ENCODE measurements around the gene LGR6. TPM values are rescaled to one million over a fixed set of nuclear protein-coding genes. Genes with fewer than 3 reads are reported as not detected.

Gene LGR6
- total and polyA plus RNA-seq, 4 donors: 11.6 to 67.8 (median 33.6) TPM

- Histone ChIP-seq H3K4me1 (ENCODE audit: control insufficient read depth in 1 of 2, insufficient read depth in 2 of 2, low read length in 2 of 2) (peaks cover 0 to 4% of the 10 kb centered on the region in 2 donors), H3K9me3 (ENCODE audit: control insufficient read depth, low read length) (no peaks in the 10 kb centered on the region), H3K4me3 (ENCODE audit: low read length in 2 of 2) (no peak overlapping the region), H3K36me3 (ENCODE audit: control insufficient read depth in 1 of 2, insufficient read depth in 2 of 2, low read length in 1 of 2) (peaks cover 0 to 3% of the 10 kb centered on the region in 2 donors), H3K27me3 (ENCODE audit: control insufficient read depth in 1 of 2, insufficient read depth in 2 of 2, low read length in 1 of 2) (no peaks in the 10 kb centered on the region), H3K27ac (ENCODE audit: low read depth in 1 of 2, low read length in 2 of 2) (peak overlapping the region; percentile 34 to 46)
- 3 to 4% methylated on average over 6 of the region's 6 CpGs for WGBS, 2 donors
- DNase-seq (peak; percentile 82 to 88), ATAC-seq (ENCODE audit: low FRiP score) (peak; percentile 80)
- intact Hi-C loops (cut with DNase I): loop anchor here (5.0 to 10.0 kb wide), 3 partner anchors 34 to 53 kb away; no protein-coding TSS in a partner anchor
These were observed 47.9 kb downstream of the LGR6 start for GRCh38 chr1:202241376-202242079.

GRCh38 chr1:202242080-202242419 is 48.5 kb downstream of the LGR6 start:
- DNase-seq (no peak), ATAC-seq (ENCODE audit: low FRiP score) (no peak)
- Histone ChIP-seq H3K9me3 (ENCODE audit: control insufficient read depth, low read length) (no peaks in the 10 kb centered on the region), H3K4me3 (ENCODE audit: low read length in 2 of 2) (no peak overlapping the region), H3K27ac (ENCODE audit: low read depth in 1 of 2, low read length in 2 of 2) (peak overlapping the region; percentile 34 to 46), H3K27me3 (ENCODE audit: control insufficient read depth in 1 of 2, insufficient read depth in 2 of 2, low read length in 1 of 2) (no peaks in the 10 kb centered on the region), H3K36me3 (ENCODE audit: control insufficient read depth in 1 of 2, insufficient read depth in 2 of 2, low read length in 1 of 2) (no peaks in the 10 kb centered on the region), H3K4me1 (ENCODE audit: control insufficient read depth in 1 of 2, insufficient read depth in 2 of 2, low read length in 2 of 2) (peaks cover 0 to 4% of the 10 kb centered on the region in 2 donors)
- intact Hi-C loops (cut with DNase I): loop anchor here (5.0 to 10.0 kb wide), 3 partner anchors 35 to 53 kb away; no protein-coding TSS in a partner anchor
- 40 to 42% methylated on average over 2 of the region's 2 CpGs for WGBS, 2 donors

GRCh38 chr1:202243006-202243405 is 49.4 kb downstream of the LGR6 start:
- 89 to 94% methylated on average over 3 of the region's 3 CpGs for WGBS, 2 donors
- Histone ChIP-seq H3K9me3 (ENCODE audit: control insufficient read depth, low read length) (no peaks in the 10 kb centered on the region), H3K27ac (ENCODE audit: low read depth in 1 of 2, low read length in 2 of 2) (no peak overlapping the region), H3K4me3 (ENCODE audit: low read length in 2 of 2) (no peak overlapping the region), H3K27me3 (ENCODE audit: control insufficient read depth in 1 of 2, insufficient read depth in 2 of 2, low read length in 1 of 2) (no peaks in the 10 kb centered on the region), H3K4me1 (ENCODE audit: control insufficient read depth in 1 of 2, insufficient read depth in 2 of 2, low read length in 2 of 2) (peaks cover 0 to 4% of the 10 kb centered on the region in 2 donors), H3K36me3 (ENCODE audit: control insufficient read depth in 1 of 2, insufficient read depth in 2 of 2, low read length in 1 of 2) (no peaks in the 10 kb centered on the region)
- DNase-seq (no peak), ATAC-seq (ENCODE audit: low FRiP score) (no peak)
- intact Hi-C loops (cut with DNase I): loop anchor here (5.0 to 10.0 kb wide), 3 partner anchors 36 to 52 kb away; no protein-coding TSS in a partner anchor

DNA sequence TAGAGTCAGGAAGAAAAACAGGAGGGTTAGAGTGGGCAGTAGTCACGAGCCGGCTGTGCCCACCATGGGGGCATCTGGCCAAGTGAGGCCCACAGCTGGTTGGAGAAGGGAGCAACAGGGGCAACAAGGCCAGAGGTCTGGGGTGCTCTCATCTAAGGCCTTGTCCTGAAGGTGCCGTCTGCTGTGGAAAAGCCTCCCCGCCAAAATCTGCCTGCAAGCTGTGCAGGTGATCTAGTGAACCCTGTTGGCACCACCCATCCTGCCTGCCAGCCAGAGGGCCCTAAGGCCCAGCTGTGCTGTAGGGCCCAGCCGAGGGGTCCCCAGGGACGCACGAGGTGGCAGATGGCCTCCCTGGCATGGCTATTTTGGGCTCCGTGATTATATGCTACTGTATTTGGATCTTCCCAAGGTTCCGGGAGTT is 51.3 kb downstream of the LGR6 start:
- DNase-seq (no peak), ATAC-seq (ENCODE audit: low FRiP score) (no peak)
- peaks cover 0 to 3% of the 10 kb centered on the region in 2 donors for H3K36me3 ChIP-seq (ENCODE audit: control insufficient read depth in 1 of 2, insufficient read depth in 2 of 2, low read length in 1 of 2)
- H3K27me3 ChIP-seq (ENCODE audit: control insufficient read depth in 1 of 2, insufficient read depth in 2 of 2, low read length in 1 of 2): no peaks in the 10 kb centered on the region
- H3K4me3 ChIP-seq (ENCODE audit: low read length in 2 of 2): no peak overlapping the region
- H3K9me3 ChIP-seq (ENCODE audit: control insufficient read depth, low read length): no peaks in the 10 kb centered on the region
- intact Hi-C loops (cut with DNase I): loop anchor here (5.0 to 10.0 kb wide), 3 partner anchors 38 to 50 kb away; no protein-coding TSS in a partner anchor
- H3K4me1 ChIP-seq (ENCODE audit: control insufficient read depth in 1 of 2, insufficient read depth in 2 of 2, low read length in 2 of 2): peaks cover 4 to 5% of the 10 kb centered on the region in 2 donors
- 33 to 37% methylated on average over 9 of the region's 9 CpGs for WGBS, 2 donors
- H3K27ac ChIP-seq (ENCODE audit: low read depth in 1 of 2, low read length in 2 of 2): peak overlapping the region in 1 of 2 donors; percentile 29

GRCh38 chr1:202245391-202245790 is 51.8 kb downstream of the LGR6 start:
- WGBS, 2 donors: 83 to 88% methylated on average over 8 of the region's 8 CpGs
- no peak overlapping the region for H3K4me3 ChIP-seq (ENCODE audit: low read length in 2 of 2)
- intact Hi-C loops (cut with DNase I): loop anchor here in 1 of 2 donors (10.0 kb wide), 1 partner anchor 49 kb away; no protein-coding TSS in a partner anchor
- no peaks in the 10 kb centered on the region for H3K9me3 ChIP-seq (ENCODE audit: control insufficient read depth, low read length)
- H3K27ac ChIP-seq (ENCODE audit: low read depth in 1 of 2, low read length in 2 of 2): peak overlapping the region in 1 of 2 donors; percentile 45
- no peak for ATAC-seq (ENCODE audit: low FRiP score)
- no peak for DNase-seq
- H3K36me3 ChIP-seq (ENCODE audit: control insufficient read depth in 1 of 2, insufficient read depth in 2 of 2, low read length in 1 of 2): peaks cover 0 to 3% of the 10 kb centered on the region in 2 donors
- peaks cover 4 to 7% of the 10 kb centered on the region in 2 donors for H3K4me1 ChIP-seq (ENCODE audit: control insufficient read depth in 1 of 2, insufficient read depth in 2 of 2, low read length in 2 of 2)
- no peaks in the 10 kb centered on the region for H3K27me3 ChIP-seq (ENCODE audit: control insufficient read depth in 1 of 2, insufficient read depth in 2 of 2, low read length in 1 of 2)

- H3K27me3 ChIP-seq (ENCODE audit: control insufficient read depth in 1 of 2, insufficient read depth in 2 of 2, low read length in 1 of 2): no peaks in the 10 kb centered on the region
- H3K36me3 ChIP-seq (ENCODE audit: control insufficient read depth in 1 of 2, insufficient read depth in 2 of 2, low read length in 1 of 2): peaks cover 0 to 3% of the 10 kb centered on the region in 2 donors
- no peak for DNase-seq
- no peak overlapping the region for H3K27ac ChIP-seq (ENCODE audit: low read depth in 1 of 2, low read length in 2 of 2)
- H3K4me3 ChIP-seq (ENCODE audit: low read length in 2 of 2): no peak overlapping the region
- intact Hi-C loops (cut with DNase I): loop anchor here in 1 of 2 donors (10.0 kb wide), 1 partner anchor 48 kb away; no protein-coding TSS in a partner anchor
- H3K4me1 ChIP-seq (ENCODE audit: control insufficient read depth in 1 of 2, insufficient read depth in 2 of 2, low read length in 2 of 2): peaks cover 4 to 7% of the 10 kb centered on the region in 2 donors
- no peak for ATAC-seq (ENCODE audit: low FRiP score)
- no peaks in the 10 kb centered on the region for H3K9me3 ChIP-seq (ENCODE audit: control insufficient read depth, low read length)
- WGBS, 2 donors: 93% methylated on average over 6 of the region's 6 CpGs
These were observed 53.5 kb downstream of the LGR6 start for GRCh38 chr1:202247104-202247503.

DNA sequence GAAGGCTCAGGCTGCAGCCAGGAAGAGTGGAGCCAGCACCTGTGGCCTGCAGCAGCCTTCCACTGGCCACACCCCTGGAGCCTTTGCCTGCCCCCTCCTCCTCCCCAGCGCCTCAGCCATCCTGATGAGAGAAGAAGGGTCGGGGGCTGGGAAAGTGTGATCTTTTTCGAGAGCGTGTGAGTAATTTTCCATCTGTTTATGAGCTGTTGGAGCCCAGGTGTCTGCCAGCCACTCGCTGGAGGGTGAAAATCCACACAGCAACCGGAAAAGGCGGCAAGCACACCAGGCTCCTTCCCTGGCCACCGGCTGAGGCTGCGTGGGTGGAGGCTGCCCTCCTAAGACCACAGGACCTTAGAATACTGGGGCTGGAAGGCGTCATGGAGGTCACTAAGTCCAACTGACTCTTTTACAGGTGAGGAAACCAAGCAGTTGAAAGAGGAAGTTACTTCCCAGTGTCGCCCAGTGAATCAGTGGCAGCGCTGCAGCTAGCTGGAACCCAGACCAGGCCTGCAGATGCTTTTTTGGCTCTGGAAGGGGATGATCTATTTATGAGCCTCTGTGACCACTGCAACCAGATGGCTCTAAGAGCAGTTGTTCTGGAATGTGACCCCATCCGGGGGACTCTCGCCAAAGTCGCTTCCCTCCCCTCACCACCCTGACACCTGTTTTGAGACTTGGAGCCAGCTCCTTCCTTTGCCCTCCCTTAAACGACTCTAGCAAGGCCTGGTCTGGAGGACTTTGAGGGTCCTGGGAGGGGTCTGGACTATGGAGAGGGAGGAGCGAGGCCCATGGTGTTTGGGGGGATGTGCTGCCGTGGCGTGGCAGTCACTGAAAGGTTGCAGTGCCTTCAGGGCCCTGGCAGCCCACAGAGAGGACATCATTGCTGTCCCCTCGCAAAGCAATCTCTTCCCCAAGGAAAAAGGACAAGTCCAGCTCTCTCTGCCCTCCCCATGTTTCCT is 54.5 kb downstream of the LGR6 start:
- DNase-seq: no peak
- Histone ChIP-seq H3K9me3 (ENCODE audit: control insufficient read depth, low read length) (no peaks in the 10 kb centered on the region), H3K36me3 (ENCODE audit: control insufficient read depth in 1 of 2, insufficient read depth in 2 of 2, low read length in 1 of 2) (peaks cover 0 to 6% of the 10 kb centered on the region in 2 donors), H3K4me1 (ENCODE audit: control insufficient read depth in 1 of 2, insufficient read depth in 2 of 2, low read length in 2 of 2) (peaks cover 4 to 7% of the 10 kb centered on the region in 2 donors), H3K27me3 (ENCODE audit: control insufficient read depth in 1 of 2, insufficient read depth in 2 of 2, low read length in 1 of 2) (no peaks in the 10 kb centered on the region), H3K4me3 (ENCODE audit: low read length in 2 of 2) (no peak overlapping the region), H3K27ac (ENCODE audit: low read depth in 1 of 2, low read length in 2 of 2) (peak overlapping the region in 1 of 2 donors; percentile 52)
- 61 to 68% methylated on average over 20 of the region's 20 CpGs for WGBS, 2 donors
- ATAC-seq (ENCODE audit: low FRiP score): no peak
- intact Hi-C loops (cut with DNase I): loop anchor here in 1 of 2 donors (10.0 kb wide), 1 partner anchor 47 kb away; no protein-coding TSS in a partner anchor

DNA sequence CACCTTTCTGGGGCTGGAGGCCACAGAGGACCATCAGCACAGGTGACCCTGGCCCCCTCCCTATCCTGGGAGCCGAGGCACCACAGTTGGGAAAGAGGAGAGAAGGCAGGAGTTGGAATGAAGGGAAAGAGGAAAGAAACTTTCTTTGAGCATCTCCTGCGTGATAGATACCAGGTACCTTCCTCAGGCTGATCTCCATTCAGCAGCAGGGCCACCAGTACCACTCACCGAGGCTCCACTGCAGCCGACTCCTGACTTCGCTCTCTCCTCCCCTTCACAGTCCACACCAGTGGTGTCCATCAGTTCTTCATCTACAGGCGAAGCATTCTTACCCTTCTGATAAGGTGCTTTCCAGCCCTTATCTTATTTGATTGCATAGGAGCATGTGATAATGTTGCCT is 55.3 kb downstream of the LGR6 start:
- intact Hi-C loops (cut with DNase I): loop anchor here in 1 of 2 donors (10.0 kb wide), 1 partner anchor 46 kb away; no protein-coding TSS in a partner anchor
- DNase-seq (no peak), ATAC-seq (ENCODE audit: low FRiP score) (no peak)
- H3K4me3 ChIP-seq (ENCODE audit: low read length in 2 of 2): no peak overlapping the region
- peaks cover 0 to 6% of the 10 kb centered on the region in 2 donors for H3K36me3 ChIP-seq (ENCODE audit: control insufficient read depth in 1 of 2, insufficient read depth in 2 of 2, low read length in 1 of 2)
- peak overlapping the region in 1 of 2 donors; percentile 2 for H3K27ac ChIP-seq (ENCODE audit: low read depth in 1 of 2, low read length in 2 of 2)
- no peaks in the 10 kb centered on the region for H3K27me3 ChIP-seq (ENCODE audit: control insufficient read depth in 1 of 2, insufficient read depth in 2 of 2, low read length in 1 of 2)
- no peaks in the 10 kb centered on the region for H3K9me3 ChIP-seq (ENCODE audit: control insufficient read depth, low read length)
- WGBS, 2 donors: 94% methylated on average over 6 of the region's 6 CpGs
- peaks cover 4 to 7% of the 10 kb centered on the region in 2 donors for H3K4me1 ChIP-seq (ENCODE audit: control insufficient read depth in 1 of 2, insufficient read depth in 2 of 2, low read length in 2 of 2)
